SU-DHL-6 (cell line): ENCODE data around the gene EPHA6.

Source experiments
- H2AFZ ChIP-seq: fragments of 200-600 bp; sonication (generic); 2 replicates; pipeline ENCODE4 v1.6.1; 2014; ENCODE audit warnings: low read depth, mild to moderate bottlenecking, moderate library complexity, mixed read lengths, antibody characterized with exemption, low read length; ENCODE audit not compliant: severe bottlenecking
- H3F3A ChIP-seq: fragments of 200-600 bp; shearing (Covaris generic); 2 replicates; pipeline ENCODE4 v1.6.0; 2016; ENCODE audit warnings: antibody characterized with exemption, mild to moderate bottlenecking; ENCODE audit not compliant: insufficient read depth
- H3K27ac ChIP-seq: fragments of 200-600 bp; sonication (generic); 2 replicates; pipeline ENCODE4 v1.5.1; 2016; ENCODE audit warnings: low read depth, mild to moderate bottlenecking, low read length, moderate library complexity, mixed read lengths
- H3K27me3 ChIP-seq: fragments of 200-600 bp; sonication (generic), shearing (Covaris generic); 2 replicates; pipeline ENCODE4 v1.6.0; 2014; ENCODE audit warnings: mild to moderate bottlenecking, low read length
- H3K36me3 ChIP-seq: fragments of 200-600 bp; sonication (generic); 2 replicates; pipeline ENCODE4 v1.6.1; 2014; ENCODE audit warnings: mild to moderate bottlenecking, low read length, mixed read lengths
- H3K4me2 ChIP-seq: fragments of 300-600, 200-600 bp; shearing (Covaris generic), sonication (generic); 2 replicates; pipeline ENCODE4 v1.6.0; 2014; ENCODE audit warnings: low read length, low read depth, mild to moderate bottlenecking; ENCODE audit not compliant: poor library complexity, severe bottlenecking
- H3K4me3 ChIP-seq: fragments of 200-600 bp; sonication (generic); 2 replicates; pipeline ENCODE4 v1.5.1; 2014; ENCODE audit warnings: antibody characterized with exemption, low read length, mild to moderate bottlenecking, mixed read lengths; ENCODE audit not compliant: insufficient read depth, poor library complexity, severe bottlenecking
- H3K79me2 ChIP-seq: fragments of 200-600 bp; sonication (generic); 2 replicates; pipeline ENCODE4 v1.6.1; 2014; ENCODE audit warnings: mild to moderate bottlenecking, low read length, moderate library complexity; ENCODE audit not compliant: insufficient read depth
- H3K9ac ChIP-seq: fragments of 200-600 bp; sonication (generic); 2 replicates; pipeline ENCODE4 v1.7.0; 2014; ENCODE audit warnings: mild to moderate bottlenecking, low read length
- H3K9me2 ChIP-seq: fragments of 200-600 bp; sonication (generic); replicated peaks from 2 replicates; pipeline ENCODE4 v1.6.1; 2014; ENCODE audit warnings: low read length; ENCODE audit not compliant: insufficient read depth
- H3K9me3 ChIP-seq: fragments of 200-600 bp; sonication (generic); 2 replicates; pipeline ENCODE4 v1.6.1; 2014; ENCODE audit warnings: low read length, mixed read lengths; ENCODE audit not compliant: insufficient read depth
- H4K20me1 ChIP-seq: fragments of 200-600 bp; sonication (generic); 2 replicates; pipeline ENCODE4 v1.6.1; 2014; ENCODE audit warnings: low read depth, mild to moderate bottlenecking, antibody characterized with exemption, low read length, moderate library complexity, mixed read lengths
- EZH2phosphoT487 ChIP-seq: fragments of 200-600 bp; sonication (generic), shearing (Covaris generic); conservative IDR thresholded peaks from 2 replicates; pipeline ENCODE4 v1.6.1; 2018; ENCODE audit warnings: mild to moderate bottlenecking, antibody characterized with exemption, low read length, moderate library complexity, mixed read lengths
- TF ChIP-seq, protein P1 (sequence below): fragments of 200-600 bp; sonication (generic); IDR thresholded peaks from one replicate; pipeline ENCODE4 v1.5.1; 2017; ENCODE audit warnings: antibody characterized with exemption, mild to moderate bottlenecking, low read length, moderate library complexity; ENCODE audit not compliant: insufficient read depth, poor library complexity, severe bottlenecking

EPHA6 gene

DNA sequence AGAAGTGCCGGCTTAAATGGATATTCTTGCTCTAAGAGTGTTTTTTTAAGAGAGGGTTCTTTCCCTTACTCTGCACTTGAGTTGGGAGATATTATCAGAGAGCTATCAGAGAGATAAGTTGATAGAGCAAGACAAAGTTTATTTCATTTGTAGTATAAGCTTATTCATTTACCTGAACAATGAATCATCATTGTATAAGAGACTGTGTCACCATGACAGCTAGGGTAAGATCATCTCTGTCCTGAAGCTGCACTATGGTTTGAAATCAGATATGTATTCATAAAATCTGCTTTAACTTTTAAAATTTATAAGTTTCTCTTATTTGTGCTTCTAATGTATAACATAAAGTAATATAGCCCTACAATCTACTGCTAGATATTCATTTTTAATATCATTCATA, 822.1 kb downstream of the EPHA6 start:
- H3K9me3 ChIP-seq: no peaks in the 10 kb centered on the region
- H3K9ac ChIP-seq: no peak overlapping the region
- no peaks in the 10 kb centered on the region for H4K20me1 ChIP-seq
- TF ChIP-seq, protein P1, sequence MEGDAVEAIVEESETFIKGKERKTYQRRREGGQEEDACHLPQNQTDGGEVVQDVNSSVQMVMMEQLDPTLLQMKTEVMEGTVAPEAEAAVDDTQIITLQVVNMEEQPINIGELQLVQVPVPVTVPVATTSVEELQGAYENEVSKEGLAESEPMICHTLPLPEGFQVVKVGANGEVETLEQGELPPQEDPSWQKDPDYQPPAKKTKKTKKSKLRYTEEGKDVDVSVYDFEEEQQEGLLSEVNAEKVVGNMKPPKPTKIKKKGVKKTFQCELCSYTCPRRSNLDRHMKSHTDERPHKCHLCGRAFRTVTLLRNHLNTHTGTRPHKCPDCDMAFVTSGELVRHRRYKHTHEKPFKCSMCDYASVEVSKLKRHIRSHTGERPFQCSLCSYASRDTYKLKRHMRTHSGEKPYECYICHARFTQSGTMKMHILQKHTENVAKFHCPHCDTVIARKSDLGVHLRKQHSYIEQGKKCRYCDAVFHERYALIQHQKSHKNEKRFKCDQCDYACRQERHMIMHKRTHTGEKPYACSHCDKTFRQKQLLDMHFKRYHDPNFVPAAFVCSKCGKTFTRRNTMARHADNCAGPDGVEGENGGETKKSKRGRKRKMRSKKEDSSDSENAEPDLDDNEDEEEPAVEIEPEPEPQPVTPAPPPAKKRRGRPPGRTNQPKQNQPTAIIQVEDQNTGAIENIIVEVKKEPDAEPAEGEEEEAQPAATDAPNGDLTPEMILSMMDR: no peak
- no peak for TF ChIP-seq EZH2phosphoT487
- H3K9me2 ChIP-seq: no peaks in the 10 kb centered on the region
- H3K4me2 ChIP-seq: no peak overlapping the region
- H3K4me3 ChIP-seq: no peak overlapping the region
- H3K27me3 ChIP-seq: no peaks in the 10 kb centered on the region
- H3K36me3 ChIP-seq: no peaks in the 10 kb centered on the region
- no peaks in the 10 kb centered on the region for H3F3A ChIP-seq
- no peak overlapping the region for H2AFZ ChIP-seq
- no peak overlapping the region for H3K27ac ChIP-seq
- H3K79me2 ChIP-seq: no peaks in the 10 kb centered on the region

DNA sequence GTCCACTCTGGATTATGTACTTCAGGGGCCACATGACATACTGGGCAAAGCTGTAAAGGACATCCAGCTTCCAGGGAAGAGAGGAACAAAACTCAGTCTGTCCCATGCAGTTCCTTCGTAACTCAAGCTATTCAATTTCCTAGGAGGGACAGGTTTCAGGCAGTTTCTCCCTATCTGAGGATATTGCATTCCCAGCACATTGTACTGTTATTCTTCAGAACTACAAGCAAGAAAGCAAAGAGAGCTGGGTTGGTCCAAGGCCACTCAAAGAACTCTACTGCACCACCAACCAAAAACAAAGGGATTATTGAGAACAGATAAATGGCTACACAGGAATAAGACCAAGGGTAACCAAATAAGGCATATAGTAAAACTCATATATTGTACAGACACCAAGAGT, 832.5 kb downstream of the EPHA6 start:
- no peaks in the 10 kb centered on the region for H3K27me3 ChIP-seq
- H3F3A ChIP-seq: no peaks in the 10 kb centered on the region
- no peaks in the 10 kb centered on the region for H3K9me2 ChIP-seq
- H3K9ac ChIP-seq: no peak overlapping the region
- H2AFZ ChIP-seq: no peak overlapping the region
- H3K27ac ChIP-seq: no peak overlapping the region
- no peaks in the 10 kb centered on the region for H3K9me3 ChIP-seq
- H3K4me2 ChIP-seq: no peak overlapping the region
- no peaks in the 10 kb centered on the region for H3K36me3 ChIP-seq
- no peaks in the 10 kb centered on the region for H3K79me2 ChIP-seq
- no peaks in the 10 kb centered on the region for H4K20me1 ChIP-seq
- H3K4me3 ChIP-seq: no peak overlapping the region
- TF ChIP-seq EZH2phosphoT487: no peak
- TF ChIP-seq, protein P1: no peak

DNA sequence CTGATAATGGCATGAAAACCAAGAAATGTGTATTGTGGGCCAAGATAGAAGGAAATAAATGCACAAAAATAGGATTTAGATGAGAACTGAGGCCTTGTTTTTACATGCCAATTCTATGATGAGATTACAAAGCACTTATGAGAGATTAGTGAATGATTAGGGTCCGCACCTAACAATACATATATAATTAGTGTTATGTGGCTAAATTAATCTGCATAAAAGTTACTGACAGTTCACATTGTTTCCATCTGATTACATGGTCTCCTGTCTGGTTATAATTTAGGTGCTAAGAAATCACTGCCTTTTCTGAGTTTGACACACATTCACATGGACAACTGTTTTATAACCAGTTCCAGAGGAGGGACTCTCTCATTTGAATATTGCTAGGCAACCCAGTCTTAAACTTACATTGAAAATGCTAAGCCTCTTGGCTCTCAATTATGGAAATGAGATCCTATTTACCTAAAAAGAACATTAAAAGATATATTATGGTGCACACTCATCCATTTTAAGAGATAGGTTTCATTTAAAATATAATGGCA, 833.1 kb downstream of the EPHA6 start:
- Histone ChIP-seq H3K9me3 (no peaks in the 10 kb centered on the region), H3K9me2 (no peaks in the 10 kb centered on the region), H3K27ac (no peak overlapping the region), H3K27me3 (no peaks in the 10 kb centered on the region), H3K79me2 (no peaks in the 10 kb centered on the region), H3K36me3 (no peaks in the 10 kb centered on the region), H2AFZ (no peak overlapping the region), H3F3A (no peaks in the 10 kb centered on the region), H3K4me2 (no peak overlapping the region), H4K20me1 (no peaks in the 10 kb centered on the region), H3K9ac (no peak overlapping the region), H3K4me3 (no peak overlapping the region)
- no peak for TF ChIP-seq EZH2phosphoT487
- TF ChIP-seq, protein P1: no peak
